GM04503 (cell line): ENCODE results near the gene KCTD8.
"Not testable (repeated sequence)": the region's sequence is repeated elsewhere in the genome, so short reads cannot be mapped to it uniquely, and the experiment has no call there.

Experiments
- DNase-seq: peaks from one replicate; pipeline ENCODE4 v3.0.0-alpha.2; 2012; ENCODE audit warnings: low read depth

Gene KCTD8

GRCh38 chr4:44326741-44327140, 121.9 kb downstream of the KCTD8 start:
- DNase-seq: no peak

GRCh38 chr4:44320833-44321232, 127.8 kb downstream of the KCTD8 start:
- DNase-seq: no peak

GRCh38 chr4:44319129-44319528, 129.5 kb downstream of the KCTD8 start:
- no peak for DNase-seq

- DNase-seq: no peak
These were observed 134.9 kb downstream of the KCTD8 start for GRCh38 chr4:44313702-44314101.

GRCh38 chr4:44287505-44287904, 161.1 kb downstream of the KCTD8 start:
- no peak for DNase-seq

GRCh38 chr4:44279469-44279868, 169.1 kb downstream of the KCTD8 start:
- no peak for DNase-seq

- no peak for DNase-seq
These were observed 169.5 kb downstream of the KCTD8 start for GRCh38 chr4:44279066-44279465.

GRCh38 chr4:44257461-44257860, 191.1 kb downstream of the KCTD8 start:
- no peak for DNase-seq

- DNase-seq: no peak
These were observed 192.2 kb downstream of the KCTD8 start for GRCh38 chr4:44256414-44256813.

GRCh38 chr4:44237643-44238042, 211.0 kb downstream of the KCTD8 start:
- DNase-seq: no peak

GRCh38 chr4:44235897-44236296, 212.7 kb downstream of the KCTD8 start:
- no peak for DNase-seq

GRCh38 chr4:44232262-44232661, 216.3 kb downstream of the KCTD8 start:
- no peak for DNase-seq

GRCh38 chr4:44231006-44231405, 217.6 kb downstream of the KCTD8 start:
- DNase-seq: no peak

GRCh38 chr4:44228326-44228725, 220.3 kb downstream of the KCTD8 start:
- DNase-seq: no peak

- no peak for DNase-seq
These were observed 227.2 kb downstream of the KCTD8 start for GRCh38 chr4:44221407-44221806.

GRCh38 chr4:44210750-44211149, 237.9 kb downstream of the KCTD8 start:
- DNase-seq: no peak

GRCh38 chr4:44196796-44197195, 251.8 kb downstream of the KCTD8 start:
- DNase-seq: no peak

- no peak for DNase-seq
These were observed 254.2 kb downstream of the KCTD8 start for GRCh38 chr4:44194365-44194764.

GRCh38 chr4:44186850-44187246, 261.8 kb downstream of the KCTD8 start:
- DNase-seq: no peak

GRCh38 chr4:44186096-44186849, 262.3 kb downstream of the KCTD8 start:
- DNase-seq: no peak

GRCh38 chr4:44181491-44182349, 266.9 kb downstream of the KCTD8 start:
- DNase-seq: not testable (repeated sequence)

- DNase-seq: not testable (repeated sequence)
These were observed 280.8 kb downstream of the KCTD8 start for GRCh38 chr4:44167766-44168165.

GRCh38 chr4:44165938-44166337, 282.7 kb downstream of the KCTD8 start:
- DNase-seq: no peak
